ENCODE measurements around the gene UBFD1. TPM values are rescaled to one million over a fixed set of nuclear protein-coding genes. Genes with fewer than 3 reads are reported as not detected.

UBFD1 gene
- total RNA-seq, 3 donors from 2014 or later (not counting 1 experiment from before 2014, with no cell fraction given): 51.4 to 65.8 (median 63.6) TPM

DNA sequence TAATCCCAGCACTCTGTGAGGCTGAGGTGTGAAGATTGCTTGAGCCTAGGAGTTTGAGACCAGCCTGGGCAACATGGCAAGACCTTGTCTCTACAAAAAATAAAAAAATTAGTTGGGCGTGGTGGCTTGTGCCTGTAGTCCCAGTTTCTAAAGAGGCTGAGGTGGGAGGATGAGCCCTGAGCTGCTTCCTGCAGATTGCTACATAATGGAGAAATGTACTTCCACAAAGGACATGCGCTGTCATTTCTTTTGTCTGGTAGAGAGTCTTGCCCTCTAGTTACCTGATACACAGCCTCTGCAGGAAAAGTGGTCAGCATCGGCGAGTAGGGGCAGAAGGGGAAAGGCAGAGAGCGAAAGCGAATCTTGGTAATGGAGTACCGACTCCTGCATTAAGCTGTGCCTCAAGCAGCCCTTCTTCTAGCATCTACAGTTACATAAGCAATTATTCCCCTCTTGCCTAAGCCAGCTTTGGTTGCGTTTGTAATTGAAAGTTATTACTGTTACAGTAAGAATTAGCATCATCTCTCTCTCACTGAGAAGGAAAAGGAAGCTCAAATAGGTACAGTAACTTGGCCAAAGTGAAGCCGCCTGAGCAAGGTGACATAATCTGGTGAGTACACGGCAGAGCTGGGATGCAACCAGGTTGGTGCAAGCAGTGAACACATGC lies 28.8 kb upstream of the UBFD1 start:
- Mint-ChIP-seq H3K4me1 (no peaks in the 10 kb centered on the region), H3K4me3 (no peak overlapping the region), H3K27ac (no peak overlapping the region), H3K27me3 (ENCODE audit: low read depth in 2 of 2) (no peaks in the 10 kb centered on the region), H3K36me3 (no peaks in the 10 kb centered on the region), H3K9me3 (no peaks in the 10 kb centered on the region)
- TF ChIP-seq, protein P1, sequence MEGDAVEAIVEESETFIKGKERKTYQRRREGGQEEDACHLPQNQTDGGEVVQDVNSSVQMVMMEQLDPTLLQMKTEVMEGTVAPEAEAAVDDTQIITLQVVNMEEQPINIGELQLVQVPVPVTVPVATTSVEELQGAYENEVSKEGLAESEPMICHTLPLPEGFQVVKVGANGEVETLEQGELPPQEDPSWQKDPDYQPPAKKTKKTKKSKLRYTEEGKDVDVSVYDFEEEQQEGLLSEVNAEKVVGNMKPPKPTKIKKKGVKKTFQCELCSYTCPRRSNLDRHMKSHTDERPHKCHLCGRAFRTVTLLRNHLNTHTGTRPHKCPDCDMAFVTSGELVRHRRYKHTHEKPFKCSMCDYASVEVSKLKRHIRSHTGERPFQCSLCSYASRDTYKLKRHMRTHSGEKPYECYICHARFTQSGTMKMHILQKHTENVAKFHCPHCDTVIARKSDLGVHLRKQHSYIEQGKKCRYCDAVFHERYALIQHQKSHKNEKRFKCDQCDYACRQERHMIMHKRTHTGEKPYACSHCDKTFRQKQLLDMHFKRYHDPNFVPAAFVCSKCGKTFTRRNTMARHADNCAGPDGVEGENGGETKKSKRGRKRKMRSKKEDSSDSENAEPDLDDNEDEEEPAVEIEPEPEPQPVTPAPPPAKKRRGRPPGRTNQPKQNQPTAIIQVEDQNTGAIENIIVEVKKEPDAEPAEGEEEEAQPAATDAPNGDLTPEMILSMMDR (IDR thresholded peaks at IDR 0.05): no peak
- DNase-seq (no peak), ATAC-seq (no peak)
- intact Hi-C loops (cut with micrococcal nuclease): no loop called here
- no peaks in the 10 kb centered on the region for H3K27me3 ChIP-seq (ENCODE audit: control insufficient read depth, insufficient read depth, low read length)
- H3K9me3 ChIP-seq (ENCODE audit: control insufficient read depth, insufficient read depth, low read length): no peaks in the 10 kb centered on the region
- H3K4me1 ChIP-seq (ENCODE audit: control insufficient read depth, insufficient read depth, low read length): no peaks in the 10 kb centered on the region
- peaks cover 58% of the 10 kb centered on the region for H3K36me3 ChIP-seq (ENCODE audit: control insufficient read depth, insufficient read depth, low read length)
- no peak overlapping the region for H3K27ac ChIP-seq (ENCODE audit: low read length)
- no peak overlapping the region for H3K4me3 ChIP-seq (ENCODE audit: low read length)
- WGBS (ENCODE audit: insufficient coverage): 97% methylated on average over 7 of the region's 10 CpGs

DNA sequence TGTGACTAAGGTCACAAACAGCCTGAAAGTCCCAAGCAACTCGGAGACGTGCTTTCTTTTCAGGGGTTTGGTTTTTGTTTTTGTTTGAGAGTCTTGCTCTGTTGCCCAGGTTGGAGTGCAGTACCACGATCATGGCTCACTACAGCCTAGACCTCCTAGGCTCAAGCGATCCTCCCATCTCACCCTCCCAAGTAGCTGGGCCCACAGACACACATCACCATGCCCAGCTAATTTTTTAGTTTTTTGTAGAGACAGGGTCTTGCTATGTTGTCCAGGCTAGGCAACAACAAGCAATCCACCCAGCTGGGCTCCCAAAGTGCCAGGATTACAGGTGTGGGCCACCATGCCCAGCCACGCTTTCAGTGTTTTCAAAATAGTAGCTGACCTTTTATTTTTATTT lies 27.5 kb upstream of the UBFD1 start:
- H3K9me3 ChIP-seq (ENCODE audit: control insufficient read depth, insufficient read depth, low read length): no peaks in the 10 kb centered on the region
- DNase-seq (no peak), ATAC-seq (no peak)
- Mint-ChIP-seq H3K4me3 (no peak overlapping the region), H3K9me3 (no peaks in the 10 kb centered on the region), H3K27ac (no peak overlapping the region), H3K27me3 (ENCODE audit: low read depth in 2 of 2) (no peaks in the 10 kb centered on the region), H3K4me1 (no peaks in the 10 kb centered on the region), H3K36me3 (no peaks in the 10 kb centered on the region)
- no peaks in the 10 kb centered on the region for H3K4me1 ChIP-seq (ENCODE audit: control insufficient read depth, insufficient read depth, low read length)
- WGBS (ENCODE audit: insufficient coverage): 100% methylated on average over 5 of the region's 5 CpGs
- H3K27me3 ChIP-seq (ENCODE audit: control insufficient read depth, insufficient read depth, low read length): no peaks in the 10 kb centered on the region
- TF ChIP-seq, protein P1 (IDR thresholded peaks at IDR 0.05): no peak
- intact Hi-C loops (cut with micrococcal nuclease): no loop called here
- H3K27ac ChIP-seq (ENCODE audit: low read length): no peak overlapping the region
- H3K4me3 ChIP-seq (ENCODE audit: low read length): no peak overlapping the region
- H3K36me3 ChIP-seq (ENCODE audit: control insufficient read depth, insufficient read depth, low read length): peaks cover 62% of the 10 kb centered on the region

DNA sequence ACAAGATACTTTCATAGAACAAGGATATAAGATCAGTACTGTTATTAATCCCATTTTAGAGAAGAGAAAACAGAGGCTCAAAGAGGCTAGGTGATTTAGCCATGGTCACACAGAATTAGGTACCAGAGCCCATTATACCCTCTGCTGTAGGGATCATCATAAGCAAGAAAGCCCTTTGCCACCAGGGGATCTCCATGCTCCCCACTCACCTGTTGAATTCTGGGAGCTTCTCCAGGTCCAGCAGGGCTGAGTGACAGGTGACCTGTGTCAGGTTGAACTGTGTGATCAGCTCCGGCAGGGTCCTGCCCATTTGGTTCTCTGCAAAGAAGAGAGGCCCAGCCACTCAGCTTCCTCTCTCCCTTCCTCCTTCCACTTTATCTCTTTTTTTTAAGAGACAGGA lies 25.1 kb upstream of the UBFD1 start:
- no peak overlapping the region for H3K4me3 Mint-ChIP-seq
- Histone ChIP-seq H3K4me1 (ENCODE audit: control insufficient read depth, insufficient read depth, low read length) (no peaks in the 10 kb centered on the region), H3K9me3 (ENCODE audit: control insufficient read depth, insufficient read depth, low read length) (no peaks in the 10 kb centered on the region), H3K4me3 (ENCODE audit: low read length) (no peak overlapping the region), H3K27me3 (ENCODE audit: control insufficient read depth, insufficient read depth, low read length) (no peaks in the 10 kb centered on the region), H3K36me3 (ENCODE audit: control insufficient read depth, insufficient read depth, low read length) (peaks cover 59% of the 10 kb centered on the region), H3K27ac (ENCODE audit: low read length) (no peak overlapping the region)
- no peaks in the 10 kb centered on the region for H3K27me3 Mint-ChIP-seq (ENCODE audit: low read depth in 2 of 2)
- 93% methylated on average over 1 of the region's 1 CpG for WGBS (ENCODE audit: insufficient coverage)
- H3K9me3 Mint-ChIP-seq: no peaks in the 10 kb centered on the region
- TF ChIP-seq, protein P1 (IDR thresholded peaks at IDR 0.05): no peak
- ATAC-seq: no peak
- DNase-seq: no peak
- intact Hi-C loops (cut with micrococcal nuclease): no loop called here
- H3K4me1 Mint-ChIP-seq: no peaks in the 10 kb centered on the region
- no peaks in the 10 kb centered on the region for H3K36me3 Mint-ChIP-seq
- no peak overlapping the region for H3K27ac Mint-ChIP-seq

Measured in natural killer cell (primary cell).